ENCODE results near the gene SDHAF3.
"Not testable (repeated sequence)": the region's sequence is repeated elsewhere in the genome, so short reads cannot be mapped to it uniquely, and the experiment has no call there.

The SDHAF3 gene

GRCh38 chr7:97117372-97118188, at the start of gene SDHAF3:
TSS of gene SDHAF3 (plus strand) at chr7:97117698. CDS start at chr7:97117724, 26 bp downstream.
- peak; percentile 97 to 99 for DNase-seq
- TF ChIP-seq POLR2A (IDR thresholded peaks at IDR 0.05; ENCODE audit: low read length) = peak; percentile 96
- no peak for TF ChIP-seq GATA1 (IDR thresholded peaks at IDR 0.05; ENCODE audit: low read depth, low read length)

- not testable (repeated sequence) for DNase-seq
Measured at GRCh38 chr7:97072025-97072424, 45.5 kb upstream of the SDHAF3 start.

- TF ChIP-seq GATA1 (IDR thresholded peaks at IDR 0.05; ENCODE audit: low read depth, low read length) = no peak
- TF ChIP-seq POLR2A (IDR thresholded peaks at IDR 0.05; ENCODE audit: low read length) = no peak
- no peak for DNase-seq
Measured at GRCh38 chr7:97075928-97076327, 41.6 kb upstream of the SDHAF3 start.

- no peak for DNase-seq
- TF ChIP-seq GATA1 (IDR thresholded peaks at IDR 0.05; ENCODE audit: low read depth, low read length) (no peak), POLR2A (IDR thresholded peaks at IDR 0.05; ENCODE audit: low read length) (no peak)
Measured at GRCh38 chr7:97078023-97078969, 39.2 kb upstream of the SDHAF3 start.

- no peak for TF ChIP-seq POLR2A (IDR thresholded peaks at IDR 0.05; ENCODE audit: low read length)
- no peak for TF ChIP-seq GATA1 (IDR thresholded peaks at IDR 0.05; ENCODE audit: low read depth, low read length)
- DNase-seq = no peak
Measured at GRCh38 chr7:97079300-97079699, 38.2 kb upstream of the SDHAF3 start.

GRCh38 chr7:97081521-97082300, 35.8 kb upstream of the SDHAF3 start:
- TF ChIP-seq POLR2A (IDR thresholded peaks at IDR 0.05; ENCODE audit: low read length) (no peak), GATA1 (IDR thresholded peaks at IDR 0.05; ENCODE audit: low read depth, low read length) (no peak)
- no peak for DNase-seq

GRCh38 chr7:97088364-97088763, 29.1 kb upstream of the SDHAF3 start:
- TF ChIP-seq GATA1 (IDR thresholded peaks at IDR 0.05; ENCODE audit: low read depth, low read length) (no peak), POLR2A (IDR thresholded peaks at IDR 0.05; ENCODE audit: low read length) (no peak)
- DNase-seq = no peak

- no peak for DNase-seq
Measured at GRCh38 chr7:97089771-97090170, 27.7 kb upstream of the SDHAF3 start.

GRCh38 chr7:97090761-97091353, 26.6 kb upstream of the SDHAF3 start:
- TF ChIP-seq POLR2A (IDR thresholded peaks at IDR 0.05; ENCODE audit: low read length) = no peak
- no peak for TF ChIP-seq GATA1 (IDR thresholded peaks at IDR 0.05; ENCODE audit: low read depth, low read length)
- no peak for DNase-seq

More at GRCh38 chr7:97089771-97090170, 27.7 kb upstream of the SDHAF3 start:
- TF ChIP-seq GATA1 (IDR thresholded peaks at IDR 0.05; ENCODE audit: low read depth, low read length) (no peak), POLR2A (IDR thresholded peaks at IDR 0.05; ENCODE audit: low read length) (no peak)

GRCh38 chr7:97094284-97094930, 23.1 kb upstream of the SDHAF3 start:
- TF ChIP-seq GATA1 (IDR thresholded peaks at IDR 0.05; ENCODE audit: low read depth, low read length) (no peak), POLR2A (IDR thresholded peaks at IDR 0.05; ENCODE audit: low read length) (no peak)
- DNase-seq = no peak

GRCh38 chr7:97096037-97096436, 21.5 kb upstream of the SDHAF3 start:
- no peak for DNase-seq
- no peak for TF ChIP-seq POLR2A (IDR thresholded peaks at IDR 0.05; ENCODE audit: low read length)
- no peak for TF ChIP-seq GATA1 (IDR thresholded peaks at IDR 0.05; ENCODE audit: low read depth, low read length)

- TF ChIP-seq GATA1 (IDR thresholded peaks at IDR 0.05; ENCODE audit: low read depth, low read length) (no peak), POLR2A (IDR thresholded peaks at IDR 0.05; ENCODE audit: low read length) (no peak)
- DNase-seq = no peak
Measured at GRCh38 chr7:97096661-97097060, 20.8 kb upstream of the SDHAF3 start.

- TF ChIP-seq GATA1 (IDR thresholded peaks at IDR 0.05; ENCODE audit: low read depth, low read length) (no peak), POLR2A (IDR thresholded peaks at IDR 0.05; ENCODE audit: low read length) (no peak)
- DNase-seq = peak; percentile 79 to 86
Measured at GRCh38 chr7:97104719-97105238, 12.7 kb upstream of the SDHAF3 start.
